NCI-H146 treated with DMSO at 0.1 percent for 48 hours (cell line): ENCODE measurements around the gene CDC123.
"Not testable (repeated sequence)": the region's sequence is repeated elsewhere in the genome, so short reads cannot be mapped to it uniquely, and the experiment has no call there.

Experiments
- DNase-seq: peaks from one replicate; lab custom pipeline; 2025; ENCODE audit not compliant: unreplicated experiment; lab: John Stamatoyannopoulos, UW

Gene CDC123

GRCh38 chr10:12297784-12298183 is 101.8 kb downstream of the CDC123 start:
- not testable (repeated sequence) for DNase-seq

- no peak for DNase-seq
Observed at GRCh38 chr10:12299222-12299965, 103.4 kb downstream of the CDC123 start.
